SHP77 treated with DMSO at 0.1 percent for 48 hours (cell line): ENCODE results near the gene KIF2C.
"Not testable (repeated sequence)": the region's sequence is repeated elsewhere in the genome, so short reads cannot be mapped to it uniquely, and the experiment has no call there.

ENCODE experiments used
- DNase-seq: peaks from one replicate; lab custom pipeline; 2025; lab: John Stamatoyannopoulos, UW

The KIF2C gene

DNA sequence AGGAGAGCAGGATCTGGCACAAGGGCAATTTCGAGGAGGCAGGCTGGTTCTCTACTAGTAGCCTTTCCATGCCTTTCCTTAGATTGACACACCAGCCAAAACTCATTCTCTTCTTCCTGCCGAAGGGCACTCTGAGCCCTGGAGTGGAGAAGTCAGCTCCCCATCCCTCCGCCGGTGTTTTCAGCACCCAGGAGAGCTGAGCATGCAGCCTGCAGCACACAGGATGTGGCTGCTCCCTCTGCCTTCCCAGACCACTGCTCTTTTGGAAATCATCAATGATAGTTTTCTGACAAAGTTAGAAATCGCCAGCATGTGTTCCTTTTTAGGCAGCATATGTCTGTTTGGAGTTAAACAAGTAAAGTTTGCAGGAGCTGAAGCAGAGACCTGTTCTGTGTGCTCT lies 20.3 kb upstream of the KIF2C start:
- DNase-seq = no peak

DNA sequence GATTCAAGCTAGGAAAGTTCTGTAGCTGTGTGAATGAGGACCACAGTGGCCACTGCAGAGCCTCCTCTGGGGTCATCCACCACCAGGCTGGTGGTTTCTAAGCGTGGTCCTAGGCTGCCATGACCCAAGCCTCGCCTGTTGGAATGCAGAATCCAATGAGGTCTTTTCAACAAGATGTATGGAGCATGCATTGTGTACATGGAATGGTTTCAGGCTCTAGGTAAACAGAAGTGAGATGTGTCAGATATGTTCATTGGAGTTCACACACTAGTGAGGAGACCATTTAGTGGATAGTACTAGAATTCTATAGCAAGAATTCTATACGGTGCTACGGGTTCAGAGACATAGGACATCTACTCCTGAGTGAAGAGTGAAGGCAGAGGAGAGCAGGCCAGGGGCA lies 19.4 kb upstream of the KIF2C start:
- DNase-seq = no peak

DNA sequence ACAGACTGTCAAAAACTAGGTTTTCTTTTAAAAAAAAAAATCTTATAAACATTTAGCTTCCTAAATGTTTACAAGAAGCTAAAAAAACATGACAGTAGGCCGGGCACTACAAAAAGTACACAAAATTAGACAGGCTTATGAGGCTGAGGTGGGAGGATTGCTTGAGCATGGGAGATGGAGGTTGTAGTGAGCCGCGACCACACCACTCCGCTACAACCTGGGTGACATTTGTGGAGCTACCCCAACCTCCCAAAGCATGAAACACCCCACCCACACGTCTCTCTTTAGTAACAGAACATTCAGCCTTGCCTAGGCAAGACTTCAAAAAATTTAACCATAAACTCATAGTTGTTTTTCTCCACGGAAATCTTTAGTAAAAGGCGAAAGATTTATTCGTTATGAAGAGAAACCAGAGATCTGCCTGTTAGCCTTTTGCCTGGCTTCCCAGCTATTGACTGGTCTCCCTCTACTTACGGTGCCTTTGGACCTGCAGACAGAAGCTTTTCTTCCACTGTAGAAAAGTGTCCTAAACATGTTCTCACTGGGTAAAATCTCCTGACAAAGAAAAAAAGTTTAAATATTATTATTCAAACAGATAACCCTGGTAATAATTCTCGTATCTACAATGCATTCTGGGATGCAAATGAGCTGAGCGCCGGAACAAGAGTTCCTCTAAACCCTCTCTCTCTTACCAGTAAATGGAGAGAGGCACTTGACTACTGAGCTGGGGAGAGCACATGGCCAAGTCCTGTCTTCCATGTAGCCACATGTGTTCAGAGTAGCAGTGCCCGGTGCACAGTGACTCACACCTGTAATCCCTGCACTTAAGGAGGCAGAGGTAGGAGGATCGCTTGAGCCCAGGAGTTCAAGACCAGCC lies 17.9 kb upstream of the KIF2C start:
- DNase-seq = peak; percentile 99

DNA sequence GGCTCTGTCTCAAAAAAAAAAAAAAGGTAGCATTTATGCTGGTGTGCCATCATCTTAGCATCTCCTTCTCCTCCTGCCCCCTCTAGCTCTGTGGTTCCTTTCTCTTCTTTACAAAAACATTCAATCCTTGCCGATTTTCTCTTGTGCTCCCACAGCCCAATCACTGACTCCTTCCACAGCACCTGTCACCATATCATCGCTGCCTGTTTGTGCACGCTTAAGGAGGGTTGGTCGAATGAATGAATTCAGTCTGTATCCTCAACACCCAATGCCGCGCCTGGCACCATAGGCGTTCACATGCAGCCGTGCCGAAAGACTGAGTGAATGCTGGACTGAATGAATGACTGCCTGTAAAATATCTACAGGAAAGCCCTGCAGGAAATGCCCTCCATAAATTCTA lies 16.6 kb upstream of the KIF2C start:
- DNase-seq = no peak

DNA sequence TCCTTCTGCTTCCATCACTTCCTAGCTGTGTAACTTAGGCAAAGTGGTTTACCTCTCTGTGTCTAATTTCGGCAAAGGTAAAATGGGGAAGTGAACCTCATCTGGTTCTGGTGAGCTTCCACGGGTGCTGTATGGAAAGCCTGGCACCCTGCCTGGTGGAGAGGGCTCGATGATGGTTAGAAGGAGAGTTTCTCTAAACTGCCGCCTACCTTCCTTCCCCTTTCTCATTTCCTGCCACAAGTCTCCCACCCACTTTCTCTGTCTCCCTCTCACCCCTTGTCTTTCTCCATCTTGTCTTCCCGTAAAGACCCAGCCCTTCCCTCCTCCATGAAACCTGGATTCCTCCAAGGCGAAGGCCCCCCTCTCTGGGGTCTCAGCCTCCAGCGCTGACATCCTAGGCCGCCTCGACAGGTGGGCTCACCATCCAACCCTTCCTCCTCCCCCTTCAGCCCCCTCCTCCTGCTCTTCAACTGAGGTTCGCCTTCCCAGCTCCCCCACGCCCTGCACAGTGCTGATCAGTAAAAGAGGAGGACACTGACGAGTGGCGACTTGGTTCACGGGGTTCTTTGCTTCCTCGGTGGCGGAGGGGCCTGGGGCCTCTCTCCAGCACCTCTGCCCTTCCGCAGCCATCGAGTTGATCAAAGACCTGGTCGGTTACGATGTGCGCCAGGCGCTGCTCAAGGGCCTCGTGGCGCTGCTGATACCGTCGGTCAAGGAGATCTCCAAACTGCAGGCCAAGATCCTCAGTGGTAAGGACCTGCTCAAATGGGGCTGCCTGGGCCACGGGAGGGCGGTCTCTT lies 15.9 kb upstream of the KIF2C start:
- no peak for DNase-seq

DNA sequence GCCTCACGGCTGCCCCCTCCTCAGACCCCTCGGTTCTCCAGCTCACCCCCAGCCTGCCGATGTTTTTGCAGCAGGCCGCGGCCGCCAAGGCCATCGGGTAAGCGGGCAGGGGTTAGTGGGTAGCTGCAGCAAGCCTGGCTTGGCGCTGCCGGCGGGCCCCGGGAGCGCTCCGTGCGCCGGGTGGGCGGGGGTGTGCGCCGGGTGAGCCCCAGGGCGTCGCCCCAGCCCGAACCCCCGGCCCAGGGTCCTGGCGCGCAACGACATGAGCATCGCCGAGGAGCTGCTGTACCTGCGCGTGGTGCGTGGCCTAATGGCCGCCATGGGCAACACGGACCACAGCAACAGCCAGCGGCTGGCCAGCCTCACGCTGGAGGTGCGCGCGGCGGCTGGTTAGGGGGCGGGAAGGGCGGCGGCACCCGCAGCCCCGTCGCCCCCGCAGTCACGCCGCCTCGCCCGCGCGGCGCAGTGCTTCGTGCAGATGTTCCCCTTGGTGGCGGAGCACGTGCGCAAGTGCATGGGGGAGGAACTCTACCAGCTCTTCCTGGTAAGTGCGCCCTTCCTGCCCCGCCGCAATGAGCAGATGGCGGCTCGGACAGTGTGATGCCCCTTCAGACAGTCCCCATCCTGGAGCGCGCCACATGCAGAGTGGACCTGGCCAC lies 15.2 kb upstream of the KIF2C start:
- DNase-seq = no peak

DNA sequence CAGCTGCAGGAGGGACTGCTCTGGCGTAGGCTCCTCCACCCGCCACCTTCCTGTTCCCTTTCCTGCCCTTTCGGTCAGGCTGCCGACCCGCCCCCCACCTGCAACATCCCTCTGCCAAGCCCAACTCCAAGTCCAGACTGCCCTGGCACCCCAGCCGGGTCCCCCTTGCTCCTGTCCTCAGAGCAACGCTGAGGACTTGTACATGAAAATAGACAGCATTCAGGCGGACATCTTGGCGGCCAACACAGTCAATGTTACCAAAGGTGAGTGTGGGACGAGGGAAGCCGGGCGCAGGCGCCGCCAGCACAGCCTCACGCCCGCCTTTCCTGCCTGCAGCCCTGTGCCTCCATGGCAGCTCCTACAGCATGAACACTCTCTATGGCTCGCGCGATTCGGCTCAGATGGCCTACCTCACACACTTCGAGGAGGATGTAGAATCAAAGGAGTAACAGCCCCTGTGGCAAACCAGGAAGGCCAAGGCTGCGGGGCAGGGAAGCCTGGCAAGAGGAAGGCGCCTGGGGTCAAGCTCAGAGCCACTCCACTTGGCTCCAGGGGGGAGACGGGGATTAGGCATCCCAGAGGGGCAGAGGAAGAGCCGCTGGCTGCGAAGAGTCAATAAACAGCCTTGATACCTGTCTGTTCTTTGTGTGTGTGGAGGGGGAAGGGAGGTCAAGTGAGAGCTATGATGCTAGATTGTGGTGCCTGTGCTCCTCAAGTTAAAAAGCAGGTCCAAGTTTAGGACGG lies 14.5 kb upstream of the KIF2C start:
- DNase-seq = no peak

DNA sequence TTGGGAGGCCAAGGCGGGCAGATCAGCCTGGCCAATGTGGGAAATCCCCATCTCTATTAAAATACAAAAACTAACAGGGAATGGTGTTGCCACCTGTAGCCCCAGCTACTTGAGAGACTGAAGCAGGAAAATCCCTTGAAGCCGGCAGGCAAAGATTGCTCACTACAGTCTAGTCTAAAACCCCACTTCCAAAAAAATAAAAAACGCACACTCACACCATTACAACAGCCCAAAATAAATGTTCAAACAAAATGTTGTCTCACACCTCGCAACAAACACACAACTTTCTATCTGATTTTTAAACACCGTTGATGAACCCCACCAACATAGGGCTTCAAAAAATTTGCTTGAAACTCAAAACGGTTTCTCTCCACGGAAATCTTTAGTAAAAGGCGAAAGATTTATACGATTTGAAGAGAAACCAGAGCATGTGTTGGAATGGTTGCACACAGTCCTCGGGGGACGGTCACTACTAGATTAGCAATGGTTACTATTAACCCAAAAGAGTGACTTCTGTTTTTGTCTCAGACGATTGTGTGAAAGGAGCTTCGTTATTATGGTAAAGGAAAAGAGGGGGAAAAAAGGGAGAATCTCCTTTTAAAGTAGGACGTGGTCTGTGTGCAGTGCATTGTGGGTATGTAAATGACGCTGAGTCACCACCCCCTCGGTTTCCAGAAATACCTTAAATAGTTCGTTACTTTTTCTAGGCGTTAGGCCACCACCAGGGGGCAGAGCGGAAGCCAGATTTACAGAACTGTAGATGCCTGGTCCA lies 8.7 kb upstream of the KIF2C start, which contains the start of gene RNU5D-1:
TSS of gene RNU5D-1 (minus strand) at position 430 of the 772 bp plus-strand sequence.
- peak; percentile 99 for DNase-seq

DNA sequence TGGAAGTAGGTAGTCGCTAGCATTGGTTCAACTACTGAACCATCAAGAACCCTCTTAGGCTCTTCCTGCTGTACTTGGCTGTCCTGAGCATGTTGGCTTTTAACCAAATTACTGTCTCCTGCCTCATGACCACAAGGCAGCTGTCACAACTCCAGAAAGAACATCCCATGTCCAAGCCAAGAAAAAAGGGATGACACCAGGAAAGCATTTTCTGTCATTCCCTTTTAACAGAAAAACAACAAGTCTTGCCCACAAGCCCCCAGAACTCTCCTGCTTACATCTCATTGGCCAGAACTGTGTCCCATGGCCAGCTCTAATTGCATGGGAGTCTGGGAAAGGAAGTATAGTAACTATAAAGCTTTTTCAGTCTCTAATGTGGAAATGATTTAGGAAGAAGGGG lies 6.3 kb upstream of the KIF2C start:
- DNase-seq = no peak

DNA sequence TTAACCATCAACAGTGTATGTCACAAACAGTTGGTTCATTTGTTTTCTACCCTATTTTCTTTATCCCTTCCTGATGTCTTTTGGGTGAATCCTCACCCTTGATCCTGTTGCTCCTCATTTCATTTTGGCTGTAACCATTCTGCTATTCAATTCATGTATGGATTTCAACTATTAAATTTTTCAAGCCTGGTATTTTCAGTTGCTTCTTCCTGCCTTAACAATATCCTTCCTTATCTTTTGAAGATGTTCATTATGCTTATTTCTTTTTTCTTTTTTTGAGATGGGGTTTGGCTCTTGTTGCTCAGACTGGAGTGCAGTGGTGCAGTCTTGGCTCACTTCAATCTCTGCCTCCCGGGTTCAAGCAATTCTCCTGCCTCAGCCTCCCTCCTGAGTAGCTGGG lies 5.9 kb upstream of the KIF2C start:
- no peak for DNase-seq

DNA sequence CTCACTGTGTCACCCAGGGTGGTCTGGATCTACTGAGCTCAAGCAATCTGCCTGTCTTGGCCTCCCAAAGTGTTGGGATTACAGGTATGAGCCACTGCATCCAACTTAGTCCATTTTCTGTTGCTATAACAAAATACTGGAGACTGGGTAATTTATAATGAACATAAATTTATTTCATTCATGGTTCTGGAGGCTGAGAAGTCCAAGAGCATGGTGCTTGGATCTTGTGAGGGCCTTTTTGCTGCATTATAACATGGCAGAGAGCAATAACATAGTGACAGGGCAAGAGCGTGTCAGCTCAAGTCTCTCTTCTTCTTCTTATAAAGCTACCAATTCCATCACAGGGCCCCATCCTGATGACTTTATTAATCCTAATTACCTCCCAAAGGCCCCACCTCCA lies 3.6 kb upstream of the KIF2C start:
- DNase-seq = no peak

DNA sequence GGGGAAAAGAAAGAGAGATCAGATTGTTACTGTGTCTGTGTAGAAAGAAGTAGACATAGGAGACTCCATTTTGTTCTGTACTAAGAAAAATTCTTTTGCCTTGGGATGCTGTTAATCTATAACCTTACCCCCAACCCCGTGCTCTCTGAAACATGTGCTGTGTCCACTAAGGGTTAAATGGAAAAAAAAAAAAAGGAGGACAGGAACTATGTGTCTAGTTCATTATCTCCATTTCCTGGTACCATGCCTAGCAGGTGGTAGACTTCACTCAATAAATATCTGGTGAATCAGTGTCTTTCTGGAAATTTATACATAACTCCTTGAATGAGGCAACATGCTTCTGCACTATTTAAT lies 707 bp upstream of the KIF2C start:
- DNase-seq = not testable (repeated sequence)

DNA sequence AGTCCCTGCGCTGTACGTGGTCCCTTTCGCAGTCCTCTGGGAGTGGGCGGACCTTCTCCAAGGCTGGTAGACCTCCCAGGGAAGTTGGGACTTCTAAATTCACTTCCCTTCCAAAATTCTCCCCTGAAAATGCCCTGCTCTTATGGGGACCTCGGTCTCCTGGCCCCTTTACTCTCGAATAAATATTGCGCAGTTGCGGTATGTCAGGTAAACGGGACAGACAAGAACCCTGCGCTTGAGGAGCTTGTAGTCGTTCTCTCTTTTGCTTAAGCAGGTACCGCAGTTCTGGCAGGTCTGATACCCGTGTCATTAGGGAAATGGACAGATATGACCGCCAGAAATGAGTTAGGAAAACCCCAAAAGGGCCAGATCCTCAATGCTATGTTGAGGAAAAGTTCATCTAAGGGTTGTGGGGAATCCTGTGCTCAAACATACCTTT lies 561 bp downstream of the KIF2C start:
- DNase-seq = no peak

DNA sequence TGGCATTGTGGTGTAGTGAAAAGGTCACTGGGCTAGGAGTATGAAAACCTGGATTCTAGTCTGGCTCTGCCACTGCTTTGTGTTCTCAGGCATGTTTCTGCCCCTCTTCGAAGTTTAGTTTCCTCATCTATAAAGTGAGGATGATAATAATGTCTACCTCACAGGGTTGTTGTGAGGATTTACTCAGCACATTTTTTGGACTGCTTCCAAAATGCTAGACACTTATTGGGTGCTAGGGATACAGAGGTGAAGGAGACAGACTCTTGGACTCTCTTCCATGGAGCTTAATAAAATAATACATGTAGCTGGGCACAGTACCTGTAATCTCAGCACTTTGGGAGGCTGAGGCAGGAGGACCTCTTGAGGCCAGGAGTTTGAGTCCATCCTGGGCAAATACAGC lies 3.6 kb downstream of the KIF2C start:
- DNase-seq = no peak

DNA sequence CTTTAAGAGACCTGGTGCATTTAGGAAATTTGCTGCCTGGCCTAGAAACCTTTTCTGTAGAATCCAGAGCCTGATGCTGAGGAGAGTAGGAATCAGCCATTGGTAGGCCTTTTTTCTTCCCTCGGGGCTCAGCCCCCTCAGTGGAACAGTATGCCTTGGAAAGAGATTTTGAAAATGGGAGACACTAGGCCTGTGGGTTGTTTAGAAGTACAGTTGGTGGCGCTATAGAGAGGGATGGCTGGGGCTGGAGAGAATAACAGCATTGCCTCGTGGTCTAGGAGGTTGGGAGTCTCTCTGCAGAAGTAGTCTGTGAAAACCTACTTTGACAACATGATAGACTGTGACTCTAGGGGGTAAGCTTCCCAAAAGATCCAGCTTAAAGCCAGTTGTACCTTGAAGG lies 8.2 kb downstream of the KIF2C start:
- no peak for DNase-seq

DNA sequence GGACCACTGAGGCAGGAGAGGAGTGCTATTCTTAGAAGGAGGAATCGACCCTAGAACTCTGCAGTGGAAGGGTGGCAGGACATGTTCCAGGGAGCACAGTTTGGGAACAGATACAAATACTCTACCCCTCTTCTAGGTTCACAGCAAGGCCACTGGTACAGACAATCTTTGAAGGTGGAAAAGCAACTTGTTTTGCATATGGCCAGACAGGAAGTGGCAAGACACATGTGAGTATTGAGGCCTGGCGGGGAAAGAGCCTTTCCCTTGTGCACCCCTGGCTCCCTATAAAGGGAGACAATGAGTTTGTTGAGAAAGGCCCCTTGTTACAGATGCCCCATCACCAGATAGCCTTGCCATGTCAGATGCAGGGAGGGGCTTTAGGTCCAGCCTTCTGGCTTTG lies 17.8 kb downstream of the KIF2C start:
- no peak for DNase-seq

DNA sequence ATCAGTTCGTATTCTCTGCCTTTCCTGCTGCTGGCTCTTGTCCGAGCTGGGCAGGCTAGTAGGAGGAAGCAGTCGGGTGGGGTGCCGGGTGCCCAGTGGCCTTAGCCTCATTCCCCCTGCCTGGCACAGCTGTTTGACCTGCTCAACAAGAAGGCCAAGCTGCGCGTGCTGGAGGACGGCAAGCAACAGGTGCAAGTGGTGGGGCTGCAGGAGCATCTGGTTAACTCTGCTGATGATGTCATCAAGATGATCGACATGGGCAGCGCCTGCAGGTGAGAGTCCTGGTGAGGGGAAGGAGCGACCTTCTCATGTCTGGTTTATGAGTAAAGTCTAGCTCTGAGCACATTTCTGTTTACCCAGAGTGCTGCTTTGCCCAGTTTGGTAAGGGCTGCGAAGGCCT lies 19.4 kb downstream of the KIF2C start:
- DNase-seq = no peak

DNA sequence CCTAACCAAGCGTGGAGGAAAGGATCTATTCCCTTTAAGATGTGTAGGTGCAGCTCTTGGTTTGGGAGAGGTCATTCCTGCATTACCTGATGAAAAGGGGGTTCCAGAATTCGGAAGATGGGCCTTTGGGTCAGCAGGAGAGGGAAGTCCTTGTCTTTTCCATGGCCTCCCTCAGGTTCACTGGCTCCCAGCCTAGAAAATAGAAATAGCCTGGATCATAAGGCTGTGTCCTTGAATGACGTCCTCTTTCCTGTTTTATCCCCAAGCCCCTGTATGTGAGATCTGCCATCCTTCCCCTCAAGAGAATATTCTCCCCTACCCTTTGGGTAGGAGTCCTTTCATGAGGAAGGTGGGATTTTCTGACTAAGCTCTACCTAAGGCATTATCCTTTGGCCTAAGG lies 21.2 kb downstream of the KIF2C start:
- DNase-seq = no peak

DNA sequence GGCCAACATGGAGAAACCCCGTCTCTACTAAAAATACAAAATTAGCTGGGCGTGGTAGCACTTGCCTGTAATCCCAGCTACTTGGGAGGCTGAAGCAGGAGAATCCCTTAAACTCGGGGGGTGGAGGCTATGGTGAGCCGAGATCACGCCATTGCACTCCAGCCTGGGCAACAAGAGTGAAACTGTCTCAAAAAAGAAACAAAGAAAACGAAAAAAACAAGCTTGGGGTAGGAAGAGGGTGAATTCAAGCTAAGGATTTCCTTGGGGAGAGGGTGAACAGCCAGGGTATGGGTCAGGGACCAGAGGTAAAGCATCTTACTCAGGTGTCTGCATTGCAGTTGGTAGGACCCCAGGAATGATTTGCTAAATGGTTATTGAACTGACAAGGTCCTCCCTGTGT lies 26.8 kb downstream of the KIF2C start:
- not testable (repeated sequence) for DNase-seq

DNA sequence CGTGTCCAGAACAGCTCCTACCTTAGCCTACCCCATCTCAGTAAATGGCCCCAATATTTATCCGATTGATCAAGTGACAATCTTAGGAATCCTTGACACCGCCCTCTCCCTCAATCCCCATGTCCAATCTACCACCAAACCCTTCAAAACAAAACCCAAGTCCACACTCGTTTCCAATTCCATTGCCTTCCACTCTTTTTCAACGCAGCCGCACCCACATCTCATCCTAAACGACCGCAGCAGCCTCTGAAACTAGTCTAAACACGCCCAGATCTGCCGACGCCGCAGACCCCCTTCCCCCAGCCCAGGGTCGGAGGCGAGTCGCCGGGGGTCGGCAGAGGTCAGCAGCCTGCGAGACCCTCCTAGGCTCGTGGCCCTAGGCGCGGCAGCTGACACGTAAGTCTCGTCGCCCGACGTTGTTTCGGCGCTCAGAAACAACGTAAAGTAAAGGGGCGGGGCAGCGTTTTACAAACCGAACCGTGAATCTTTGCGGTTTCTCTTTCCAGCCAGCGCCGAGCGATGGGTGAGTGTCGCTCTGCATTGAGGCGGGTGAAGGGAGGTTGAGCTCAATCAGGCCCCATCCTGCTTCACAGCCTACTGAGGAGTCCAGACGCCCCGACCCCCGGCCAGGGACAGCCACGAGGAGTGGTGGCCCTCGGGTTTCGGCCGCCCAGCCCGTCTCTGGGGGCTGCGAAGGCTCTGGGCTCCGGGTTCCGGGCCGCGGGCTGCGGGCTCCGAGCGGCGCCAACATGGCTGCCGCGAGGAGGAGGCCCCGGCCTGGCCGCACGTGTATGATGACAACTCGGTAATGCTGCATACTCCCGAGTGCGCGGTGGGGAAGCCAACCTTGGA lies 35.7 kb downstream of the KIF2C start, which contains the start of gene RPS8:
TSS of gene RPS8 (plus strand) at position 463 of the 852 bp plus-strand sequence. CDS start at position 520, 57 bp downstream.
- DNase-seq = peak; percentile 79
